RKO (cell line): ENCODE measurements around the gene WIZ.
A peak's percentile ranks its signal among the peaks of the same experiment; 100 is the strongest.

Experiments
- DNase-seq: peaks from one replicate; pipeline ENCODE4 v3.0.0-alpha.2; 2016; ENCODE audit warnings: low spot score

The WIZ gene

GRCh38 chr19:15466851-15467733 lies 17.3 kb upstream of the WIZ start:
- DNase-seq, result peak; percentile 79

- DNase-seq, result no peak
Observed at GRCh38 chr19:15464394-15465385, 14.9 kb upstream of the WIZ start, which contains the start of gene RASAL3. Gene RASAL3, minus strand, starts transcription at chr19:15464544. Its CDS starts 186 bp downstream, at chr19:15464358.

- no peak for DNase-seq
Observed at GRCh38 chr19:15463861-15464371, 14.2 kb upstream of the WIZ start.

- DNase-seq, result no peak
Observed at GRCh38 chr19:15461694-15462093, 11.9 kb upstream of the WIZ start.

- DNase-seq, result no peak
Observed at GRCh38 chr19:15457701-15458484, 8.1 kb upstream of the WIZ start.

- DNase-seq, result no peak
Observed at GRCh38 chr19:15456871-15457700, 7.3 kb upstream of the WIZ start.

GRCh38 chr19:15456441-15456840 lies 6.7 kb upstream of the WIZ start:
- DNase-seq, result no peak

GRCh38 chr19:15455996-15456395 lies 6.2 kb upstream of the WIZ start:
- no peak for DNase-seq

- DNase-seq, result no peak
Observed at GRCh38 chr19:15453906-15454860, 4.4 kb upstream of the WIZ start.

GRCh38 chr19:15453091-15453578 lies 3.4 kb upstream of the WIZ start:
- DNase-seq, result no peak

GRCh38 chr19:15452111-15453047 lies 2.6 kb upstream of the WIZ start:
- peak; percentile 46 for DNase-seq

- no peak for DNase-seq
Observed at GRCh38 chr19:15450528-15450890, 753 bp upstream of the WIZ start.

- DNase-seq, result peak; percentile 43
Observed at GRCh38 chr19:15448778-15449619, 757 bp downstream of the WIZ start.

GRCh38 chr19:15448044-15448777 lies 1.5 kb downstream of the WIZ start:
- no peak for DNase-seq

- no peak for DNase-seq
Observed at GRCh38 chr19:15447057-15447456, 2.7 kb downstream of the WIZ start.

GRCh38 chr19:15445807-15446376 lies 3.9 kb downstream of the WIZ start:
- no peak for DNase-seq
